Ishikawa (cell line): Measurements from ENCODE around the gene RAB34.

Source experiments
- CEBPB ChIP-seq: IDR thresholded peaks from 2 replicates; pipeline ENCODE4 v1.6.1; 2012
- CREB1 ChIP-seq: IDR thresholded peaks from 2 replicates; pipeline ENCODE4 v1.6.1; 2012; ENCODE audit warnings: low read depth
- EGR1 ChIP-seq: IDR thresholded peaks from 2 replicates; pipeline ENCODE4 v1.6.1; 2012
- EP300 ChIP-seq: IDR thresholded peaks from 2 replicates; pipeline ENCODE4 v1.6.1; 2012; ENCODE audit warnings: borderline replicate concordance
- FOXM1 ChIP-seq: IDR thresholded peaks from 2 replicates; pipeline ENCODE4 v1.6.1; 2012; ENCODE audit warnings: low read depth, borderline replicate concordance
- NFIC ChIP-seq: IDR thresholded peaks from 2 replicates; pipeline ENCODE4 v1.6.1; 2012
- RAD21 ChIP-seq: IDR thresholded peaks from 2 replicates; pipeline ENCODE4 v1.6.1; 2012; ENCODE audit warnings: low read depth
- TAF1 ChIP-seq: IDR thresholded peaks from 2 replicates; pipeline ENCODE4 v1.6.1; 2012; ENCODE audit warnings: low read depth, mild to moderate bottlenecking
- TCF12 ChIP-seq: IDR thresholded peaks from 2 replicates; pipeline ENCODE4 v1.6.1; 2012; ENCODE audit warnings: low read depth
- TEAD4 ChIP-seq: IDR thresholded peaks from 2 replicates; pipeline ENCODE4 v1.6.1; 2012
- YY1 ChIP-seq: IDR thresholded peaks from 2 replicates; pipeline ENCODE4 v1.6.1; 2012; ENCODE audit warnings: low read depth
- TF ChIP-seq, protein P1 (sequence below): IDR thresholded peaks from 2 replicates; pipeline ENCODE4 v1.6.1; 2012
- TF ChIP-seq, protein P2 (sequence below): IDR thresholded peaks from 2 replicates; pipeline ENCODE4 v1.6.1; 2012; ENCODE audit warnings: low read depth, mild to moderate bottlenecking
- TF ChIP-seq, protein P3 (sequence below): IDR thresholded peaks from 2 replicates; pipeline ENCODE4 v1.6.1; 2012

DNA sequence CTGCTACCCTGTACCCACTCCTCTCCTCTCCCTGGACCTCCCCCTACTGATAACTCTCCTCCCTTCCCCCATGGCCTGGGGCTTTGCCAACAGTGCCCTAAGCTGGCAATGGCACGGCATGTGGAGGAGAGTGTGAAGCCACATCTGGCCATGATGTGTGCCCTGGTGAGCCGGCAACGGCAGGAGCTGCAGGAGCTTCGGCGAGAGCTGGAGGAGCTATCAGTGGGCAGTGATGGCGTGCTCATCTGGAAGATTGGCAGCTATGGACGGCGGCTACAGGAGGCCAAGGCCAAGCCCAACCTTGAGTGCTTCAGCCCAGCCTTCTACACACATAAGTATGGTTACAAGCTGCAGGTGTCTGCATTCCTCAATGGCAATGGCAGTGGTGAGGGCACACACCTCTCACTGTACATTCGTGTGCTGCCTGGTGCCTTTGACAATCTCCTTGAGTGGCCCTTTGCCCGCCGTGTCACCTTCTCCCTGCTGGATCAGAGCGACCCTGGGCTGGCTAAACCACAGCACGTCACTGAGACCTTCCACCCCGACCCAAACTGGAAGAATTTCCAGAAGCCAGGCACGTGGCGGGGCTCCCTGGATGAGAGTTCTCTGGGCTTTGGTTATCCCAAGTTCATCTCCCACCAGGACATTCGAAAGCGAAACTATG, 31.3 kb upstream of the RAB34 start:
- TF ChIP-seq, protein P1, sequence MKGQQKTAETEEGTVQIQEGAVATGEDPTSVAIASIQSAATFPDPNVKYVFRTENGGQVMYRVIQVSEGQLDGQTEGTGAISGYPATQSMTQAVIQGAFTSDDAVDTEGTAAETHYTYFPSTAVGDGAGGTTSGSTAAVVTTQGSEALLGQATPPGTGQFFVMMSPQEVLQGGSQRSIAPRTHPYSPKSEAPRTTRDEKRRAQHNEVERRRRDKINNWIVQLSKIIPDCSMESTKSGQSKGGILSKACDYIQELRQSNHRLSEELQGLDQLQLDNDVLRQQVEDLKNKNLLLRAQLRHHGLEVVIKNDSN: no peak
- TF ChIP-seq EGR1 (no peak), TAF1 (no peak), CREB1 (no peak), YY1 (no peak), CEBPB (no peak), EP300 (no peak), FOXM1 (no peak), RAD21 (no peak), TEAD4 (no peak), NFIC (no peak), TCF12 (no peak)
- TF ChIP-seq, protein P2, sequence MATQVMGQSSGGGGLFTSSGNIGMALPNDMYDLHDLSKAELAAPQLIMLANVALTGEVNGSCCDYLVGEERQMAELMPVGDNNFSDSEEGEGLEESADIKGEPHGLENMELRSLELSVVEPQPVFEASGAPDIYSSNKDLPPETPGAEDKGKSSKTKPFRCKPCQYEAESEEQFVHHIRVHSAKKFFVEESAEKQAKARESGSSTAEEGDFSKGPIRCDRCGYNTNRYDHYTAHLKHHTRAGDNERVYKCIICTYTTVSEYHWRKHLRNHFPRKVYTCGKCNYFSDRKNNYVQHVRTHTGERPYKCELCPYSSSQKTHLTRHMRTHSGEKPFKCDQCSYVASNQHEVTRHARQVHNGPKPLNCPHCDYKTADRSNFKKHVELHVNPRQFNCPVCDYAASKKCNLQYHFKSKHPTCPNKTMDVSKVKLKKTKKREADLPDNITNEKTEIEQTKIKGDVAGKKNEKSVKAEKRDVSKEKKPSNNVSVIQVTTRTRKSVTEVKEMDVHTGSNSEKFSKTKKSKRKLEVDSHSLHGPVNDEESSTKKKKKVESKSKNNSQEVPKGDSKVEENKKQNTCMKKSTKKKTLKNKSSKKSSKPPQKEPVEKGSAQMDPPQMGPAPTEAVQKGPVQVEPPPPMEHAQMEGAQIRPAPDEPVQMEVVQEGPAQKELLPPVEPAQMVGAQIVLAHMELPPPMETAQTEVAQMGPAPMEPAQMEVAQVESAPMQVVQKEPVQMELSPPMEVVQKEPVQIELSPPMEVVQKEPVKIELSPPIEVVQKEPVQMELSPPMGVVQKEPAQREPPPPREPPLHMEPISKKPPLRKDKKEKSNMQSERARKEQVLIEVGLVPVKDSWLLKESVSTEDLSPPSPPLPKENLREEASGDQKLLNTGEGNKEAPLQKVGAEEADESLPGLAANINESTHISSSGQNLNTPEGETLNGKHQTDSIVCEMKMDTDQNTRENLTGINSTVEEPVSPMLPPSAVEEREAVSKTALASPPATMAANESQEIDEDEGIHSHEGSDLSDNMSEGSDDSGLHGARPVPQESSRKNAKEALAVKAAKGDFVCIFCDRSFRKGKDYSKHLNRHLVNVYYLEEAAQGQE: no peak
- TF ChIP-seq, protein P3, sequence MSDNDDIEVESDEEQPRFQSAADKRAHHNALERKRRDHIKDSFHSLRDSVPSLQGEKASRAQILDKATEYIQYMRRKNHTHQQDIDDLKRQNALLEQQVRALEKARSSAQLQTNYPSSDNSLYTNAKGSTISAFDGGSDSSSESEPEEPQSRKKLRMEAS: no peak
